Dendritic cell treated with granulocyte-macrophage colony-stimulating factor and Interleukin-4, amounts not matched to agents 40 ng/mL and 50 ng/mL, for 4 days (primary cell): Measurements from ENCODE around the gene ATP5ME.
A peak's percentile ranks its signal among the peaks of the same experiment; 100 is the strongest.
"Not testable (repeated sequence)": the region's sequence is repeated elsewhere in the genome, so short reads cannot be mapped to it uniquely, and the experiment has no call there.

Experiments
- H3K27ac Mint-ChIP-seq: one replicate; pipeline ENCODE4 v1.8.0; 2022; ENCODE audit warnings: mild to moderate bottlenecking, mixed read lengths
- H3K27me3 Mint-ChIP-seq: one replicate; pipeline ENCODE4 v1.8.0; 2022; ENCODE audit warnings: mild to moderate bottlenecking, mixed read lengths
- H3K36me3 Mint-ChIP-seq: one replicate; pipeline ENCODE4 v1.8.0; 2022; ENCODE audit warnings: low read depth, mixed read lengths
- H3K4me1 Mint-ChIP-seq: one replicate; pipeline ENCODE4 v1.8.0; 2022; ENCODE audit warnings: low read depth, mixed read lengths
- H3K4me3 Mint-ChIP-seq: one replicate; pipeline ENCODE4 v1.8.0; 2022; ENCODE audit warnings: mild to moderate bottlenecking, moderate library complexity, mixed read lengths
- H3K9me3 Mint-ChIP-seq: one replicate; pipeline ENCODE4 v1.8.0; 2022; ENCODE audit warnings: mixed read lengths
- intact Hi-C: fragments of 100-400 bp; cut with micrococcal nuclease; formaldehyde crosslinking; loops from one replicate; pipeline ENCODE4 v1.15.0; 2022

Gene ATP5ME

GRCh38 chr4:675980-676870 lies 2.1 kb upstream of the ATP5ME start:
- peaks cover 57% of the 10 kb centered on the region for H3K4me1 Mint-ChIP-seq
- no peaks in the 10 kb centered on the region for H3K9me3 Mint-ChIP-seq
- H3K27me3 Mint-ChIP-seq = peaks cover 7% of the 10 kb centered on the region
- H3K27ac Mint-ChIP-seq = no peak overlapping the region
- H3K4me3 Mint-ChIP-seq = no peak overlapping the region
- peaks cover 46% of the 10 kb centered on the region for H3K36me3 Mint-ChIP-seq
- intact Hi-C loops = no loop called here

- intact Hi-C loops = no loop called here
- Mint-ChIP-seq H3K27ac (peak overlapping the region; percentile 91), H3K27me3 (peaks cover 2% of the 10 kb centered on the region), H3K36me3 (peaks cover 53% of the 10 kb centered on the region), H3K9me3 (no peaks in the 10 kb centered on the region), H3K4me3 (peak overlapping the region; percentile 82), H3K4me1 (peaks cover 50% of the 10 kb centered on the region)
These were observed 1.2 kb upstream of the ATP5ME start for GRCh38 chr4:675036-675882.

GRCh38 chr4:673349-674091 lies 556 bp downstream of the ATP5ME start:
- H3K9me3 Mint-ChIP-seq = no peaks in the 10 kb centered on the region
- H3K27me3 Mint-ChIP-seq = no peaks in the 10 kb centered on the region
- H3K4me3 Mint-ChIP-seq = peak overlapping the region; percentile 82
- intact Hi-C loops = loop anchor here (5.0 kb wide), 1 partner anchor 551 kb away; the partner anchor contains the start of gene ZNF718
- H3K36me3 Mint-ChIP-seq = peaks cover 46% of the 10 kb centered on the region
- H3K4me1 Mint-ChIP-seq = peaks cover 37% of the 10 kb centered on the region
- peak overlapping the region; percentile 91 for H3K27ac Mint-ChIP-seq

- intact Hi-C loops = loop anchor here (5.0 kb wide), 1 partner anchor 549 kb away; the partner anchor contains the start of gene ZNF718
- Mint-ChIP-seq H3K27me3 (no peaks in the 10 kb centered on the region), H3K4me1 (peaks cover 21% of the 10 kb centered on the region), H3K27ac (no peak overlapping the region), H3K9me3 (no peaks in the 10 kb centered on the region), H3K4me3 (no peak overlapping the region), H3K36me3 (peaks cover 46% of the 10 kb centered on the region)
These were observed 2.3 kb downstream of the ATP5ME start for GRCh38 chr4:671769-672168.

- not testable (repeated sequence) for H3K9me3 Mint-ChIP-seq, H3K27ac Mint-ChIP-seq, H3K4me3 Mint-ChIP-seq, H3K27me3 Mint-ChIP-seq
- Mint-ChIP-seq H3K36me3 (peaks cover 43% of the 10 kb centered on the region), H3K4me1 (peaks cover 15% of the 10 kb centered on the region)
- intact Hi-C loops = loop anchor here (5.0 kb wide), 1 partner anchor 548 kb away; the partner anchor contains the start of gene ZNF718
These were observed 4.1 kb downstream of the ATP5ME start for GRCh38 chr4:669806-670559.

- intact Hi-C loops, H3K4me3 Mint-ChIP-seq, H3K9me3 Mint-ChIP-seq, H3K27me3 Mint-ChIP-seq, H3K27ac Mint-ChIP-seq: not testable (repeated sequence)
- peaks cover 12% of the 10 kb centered on the region for H3K4me1 Mint-ChIP-seq
- H3K36me3 Mint-ChIP-seq = peaks cover 28% of the 10 kb centered on the region
These were observed 5.9 kb downstream of the ATP5ME start for GRCh38 chr4:668219-668618.

GRCh38 chr4:667545-667925 lies 6.5 kb downstream of the ATP5ME start:
- H3K9me3 Mint-ChIP-seq = no peaks in the 10 kb centered on the region
- peaks cover 12% of the 10 kb centered on the region for H3K4me1 Mint-ChIP-seq
- H3K4me3 Mint-ChIP-seq = no peak overlapping the region
- intact Hi-C loops = no loop called here
- peaks cover 3% of the 10 kb centered on the region for H3K27me3 Mint-ChIP-seq
- no peak overlapping the region for H3K27ac Mint-ChIP-seq
- H3K36me3 Mint-ChIP-seq = peaks cover 22% of the 10 kb centered on the region

GRCh38 chr4:666822-667544 lies 7.1 kb downstream of the ATP5ME start:
- Mint-ChIP-seq H3K27ac (no peak overlapping the region), H3K27me3 (peaks cover 3% of the 10 kb centered on the region), H3K4me1 (peaks cover 12% of the 10 kb centered on the region), H3K36me3 (peaks cover 16% of the 10 kb centered on the region), H3K9me3 (no peaks in the 10 kb centered on the region), H3K4me3 (no peak overlapping the region)
- intact Hi-C loops = no loop called here

GRCh38 chr4:666436-666810 lies 7.7 kb downstream of the ATP5ME start:
- peaks cover 11% of the 10 kb centered on the region for H3K36me3 Mint-ChIP-seq
- H3K27ac Mint-ChIP-seq = no peak overlapping the region
- H3K4me3 Mint-ChIP-seq = no peak overlapping the region
- H3K9me3 Mint-ChIP-seq = no peaks in the 10 kb centered on the region
- intact Hi-C loops = no loop called here
- H3K4me1 Mint-ChIP-seq = peaks cover 12% of the 10 kb centered on the region
- peaks cover 3% of the 10 kb centered on the region for H3K27me3 Mint-ChIP-seq

GRCh38 chr4:665751-666435 lies 8.2 kb downstream of the ATP5ME start:
- no peak overlapping the region for H3K27ac Mint-ChIP-seq
- H3K4me1 Mint-ChIP-seq = peaks cover 12% of the 10 kb centered on the region
- H3K36me3 Mint-ChIP-seq = peaks cover 5% of the 10 kb centered on the region
- peaks cover 3% of the 10 kb centered on the region for H3K27me3 Mint-ChIP-seq
- intact Hi-C loops = no loop called here
- H3K9me3 Mint-ChIP-seq = no peaks in the 10 kb centered on the region
- H3K4me3 Mint-ChIP-seq = no peak overlapping the region

- no peak overlapping the region for H3K4me3 Mint-ChIP-seq
- intact Hi-C loops = no loop called here
- H3K27me3 Mint-ChIP-seq = peaks cover 3% of the 10 kb centered on the region
- H3K4me1 Mint-ChIP-seq = peaks cover 12% of the 10 kb centered on the region
- no peak overlapping the region for H3K27ac Mint-ChIP-seq
- H3K36me3 Mint-ChIP-seq = no peaks in the 10 kb centered on the region
- H3K9me3 Mint-ChIP-seq = no peaks in the 10 kb centered on the region
These were observed 8.7 kb downstream of the ATP5ME start for GRCh38 chr4:665381-665750.

GRCh38 chr4:664713-665231 lies 9.3 kb downstream of the ATP5ME start:
- intact Hi-C loops = no loop called here
- Mint-ChIP-seq H3K27ac (no peak overlapping the region), H3K27me3 (peaks cover 3% of the 10 kb centered on the region), H3K9me3 (no peaks in the 10 kb centered on the region), H3K4me1 (peaks cover 12% of the 10 kb centered on the region), H3K36me3 (no peaks in the 10 kb centered on the region), H3K4me3 (peak overlapping the region; percentile 10)
